H1 (cell line): ENCODE measurements around the gene MGAT2. TPM values are rescaled to one million over a fixed set of nuclear protein-coding genes. Genes with fewer than 3 reads are reported as not detected.

ENCODE experiments used
- CTCF ChIA-PET: fragments of 300-600 bp; sonication (Branson Sonifier 250); formaldehyde crosslinking; loops from one replicate; lab custom pipeline; 2021; ENCODE audit not compliant: partially characterized antibody; lab: Charles Lee
- POLR2A ChIA-PET: fragments of 300-600 bp; sonication (Branson Sonifier 250); formaldehyde crosslinking; loops from one replicate; lab custom pipeline; 2021; ENCODE audit warnings: inconsistent platforms; ENCODE audit not compliant: partially characterized antibody; lab: Charles Lee
- DNase-seq, 2 experiments: peaks; one replicate each; pipeline versions ENCODE4 v3.0.0 to v3.0.0-alpha.2; 2010 to 2022; ENCODE audit warnings: low spot score in 2 of 2, low read depth in 1 of 2, mixed read lengths in 1 of 2
- FAIRE-seq: peaks from 2 replicates; lab custom pipeline; 2011; peaks lifted over from hg19 to GRCh38; lab: Jason Lieb, UNC
- H2AFZ ChIP-seq: 2 replicates; pipeline ENCODE4 v1.8.1; 2012; ENCODE audit warnings: low read length, inconsistent platforms
- H2AK5ac ChIP-seq: 2 replicates; pipeline ENCODE4 v1.6.1; 2013; ENCODE audit warnings: low read depth, low read length
- H2BK120ac ChIP-seq: replicated peaks from 2 replicates; pipeline ENCODE3; 2013; ENCODE audit warnings: low read depth, low read length, inconsistent platforms
- H2BK12ac ChIP-seq: 2 replicates; pipeline ENCODE4 v1.6.1; 2013; ENCODE audit warnings: low read depth, low read length
- H2BK15ac ChIP-seq: 2 replicates; pipeline ENCODE4 v1.6.1; 2013; ENCODE audit warnings: low read length
- H2BK20ac ChIP-seq: 2 replicates; pipeline ENCODE4 v1.6.1; 2013; ENCODE audit warnings: low read length
- H2BK5ac ChIP-seq: 2 replicates; pipeline ENCODE4 v1.6.1; 2013; ENCODE audit warnings: low read depth, low read length
- H3K14ac ChIP-seq: 2 replicates; pipeline ENCODE4 v1.6.1; 2013; ENCODE audit warnings: inconsistent platforms; ENCODE audit not compliant: insufficient read length
- H3K18ac ChIP-seq: 2 replicates; pipeline ENCODE4 v1.6.1; 2013; ENCODE audit warnings: low read length; ENCODE audit errors: extremely low read depth
- H3K23ac ChIP-seq: 2 replicates; pipeline ENCODE4 v1.6.1; 2013; ENCODE audit warnings: inconsistent platforms; ENCODE audit not compliant: insufficient read length
- H3K23me2 ChIP-seq: 2 replicates; pipeline ENCODE4 v1.6.1; 2013; ENCODE audit warnings: low read depth, low read length
- H3K27ac ChIP-seq: 2 replicates; pipeline ENCODE4 v1.6.1; 2011; ENCODE audit warnings: low read depth, low read length, inconsistent platforms
- H3K27me3 ChIP-seq, 4 experiments: replicated peaks in 1 of 4; 1 replicate in 1 of 4; 2 replicates in 3 of 4; pipeline versions ENCODE4 v1.6.1 to v1.8.1; 2011 to 2013; ENCODE audit warnings: low read length in 3 of 4, mild to moderate bottlenecking in 3 of 4, inconsistent platforms in 2 of 4, mixed read lengths in 2 of 4, moderate library complexity in 1 of 4; ENCODE audit not compliant: control insufficient read depth in 3 of 4, insufficient read depth in 3 of 4; ENCODE audit errors: extremely low read depth in 1 of 4
- H3K36me3 ChIP-seq, 4 experiments: 2 replicates each; pipeline versions ENCODE4 v1.6.1 to v1.8.1; 2011 to 2013; ENCODE audit warnings: mild to moderate bottlenecking in 4 of 4, low read length in 3 of 4, moderate library complexity in 2 of 4, control low read depth in 1 of 4, inconsistent platforms in 1 of 4; ENCODE audit not compliant: insufficient read depth in 4 of 4, control insufficient read depth in 2 of 4
- H3K4ac ChIP-seq: replicated peaks from 2 replicates; pipeline ENCODE3; 2013; ENCODE audit warnings: low read length, low read depth, mixed read lengths, inconsistent platforms; ENCODE audit not compliant: insufficient read length
- H3K4me1 ChIP-seq, 4 experiments: replicated peaks in 1 of 4; 1 replicate in 1 of 4; 2 replicates in 3 of 4; pipeline versions ENCODE4 v1.6.1 to v1.8.1; 2011 to 2013; ENCODE audit warnings: low read length in 3 of 4, inconsistent platforms in 2 of 4, mixed read lengths in 1 of 4; ENCODE audit not compliant: insufficient read depth in 4 of 4, control insufficient read depth in 3 of 4
- H3K4me2 ChIP-seq, 2 experiments: 2 replicates each; pipeline versions ENCODE4 v1.6.1 to v1.8.1; 2011 to 2013; ENCODE audit warnings: low read depth in 2 of 2, low read length in 2 of 2, control low read depth in 1 of 2, inconsistent platforms in 1 of 2, mild to moderate bottlenecking in 1 of 2; ENCODE audit not compliant: insufficient read depth in 1 of 2
- H3K4me3 ChIP-seq, 4 experiments: fragments of 200-600, 300-600 bp in 1 of 4; sonication (generic), shearing (Covaris generic), sonication (Bioruptor Twin) in 1 of 4; 2 replicates each; pipeline versions ENCODE4 v1.5.1 to v1.8.1; 2011 to 2016; ENCODE audit warnings: low read length in 4 of 4, low read depth in 3 of 4, control low read depth in 2 of 4, inconsistent platforms in 2 of 4, mild to moderate bottlenecking in 2 of 4, mixed read lengths in 1 of 4, moderate library complexity in 1 of 4; ENCODE audit not compliant: insufficient read depth in 2 of 4; ENCODE audit errors: extremely low read depth in 1 of 4
- H3K56ac ChIP-seq: replicated peaks from 2 replicates; pipeline ENCODE3; 2013; ENCODE audit warnings: low read depth, mild to moderate bottlenecking, mixed read lengths, low read length, inconsistent platforms; ENCODE audit not compliant: insufficient read length
- H3K79me1 ChIP-seq: 2 replicates; pipeline ENCODE4 v1.6.1; 2013; ENCODE audit warnings: low read depth, low read length, control low read depth
- H3K79me2 ChIP-seq, 2 experiments: 2 replicates each; pipeline versions ENCODE4 v1.6.1 to v1.8.1; 2012 to 2013; ENCODE audit warnings: low read length in 2 of 2, mild to moderate bottlenecking in 2 of 2, inconsistent platforms in 1 of 2; ENCODE audit not compliant: insufficient read depth in 2 of 2, control insufficient read depth in 1 of 2
- H3K9ac ChIP-seq, 4 experiments: replicated peaks in 1 of 4; 1 replicate in 1 of 4; 2 replicates in 3 of 4; pipeline versions ENCODE4 v1.6.1 to v1.8.1; 2011 to 2013; ENCODE audit warnings: low read depth in 3 of 4, low read length in 3 of 4, control low read depth in 2 of 4, mild to moderate bottlenecking in 2 of 4, moderate library complexity in 2 of 4, inconsistent platforms in 1 of 4; ENCODE audit errors: extremely low read depth in 1 of 4
- H3K9me3 ChIP-seq, 2 experiments: 2 replicates each; pipeline versions ENCODE4 v1.6.1 to v1.8.1; 2012 to 2013; ENCODE audit warnings: mild to moderate bottlenecking in 2 of 2, moderate library complexity in 2 of 2, control low read depth in 1 of 2, inconsistent platforms in 1 of 2, low read depth in 1 of 2, low read length in 1 of 2, mixed read lengths in 1 of 2; ENCODE audit not compliant: insufficient read depth in 2 of 2
- H4K20me1 ChIP-seq, 2 experiments: replicated peaks in 1 of 2; 2 replicates each; pipeline versions ENCODE3 to v1.8.1; 2011 to 2013; ENCODE audit warnings: inconsistent platforms in 2 of 2, low read length in 2 of 2, mild to moderate bottlenecking in 1 of 2; ENCODE audit not compliant: insufficient read depth in 2 of 2, control insufficient read depth in 1 of 2
- H4K5ac ChIP-seq: 2 replicates; pipeline ENCODE4 v1.6.1; 2013; ENCODE audit warnings: low read length, low read depth, mixed read lengths, inconsistent platforms; ENCODE audit not compliant: insufficient read length
- H4K8ac ChIP-seq: 2 replicates; pipeline ENCODE4 v1.8.0; 2013; ENCODE audit warnings: mild to moderate bottlenecking, moderate library complexity, low read length, inconsistent platforms; ENCODE audit not compliant: insufficient read depth; ENCODE audit errors: extremely low read depth
- H4K91ac ChIP-seq: replicated peaks from 2 replicates; pipeline ENCODE3; 2013; ENCODE audit warnings: low read length, mixed read lengths, inconsistent platforms; ENCODE audit not compliant: insufficient read length
- ASH2L ChIP-seq: fragments of 200-600, 300-600 bp; sonication (generic); IDR thresholded peaks from one replicate; pipeline ENCODE4 v1.7.1; 2017; ENCODE audit warnings: low read length
- CBX5 ChIP-seq: fragments of 300-800, 300-1000 bp; sonication (generic); IDR thresholded peaks from 2 replicates; pipeline ENCODE4 v1.7.1; 2016; ENCODE audit warnings: antibody characterized with exemption, low read length, low read depth
- CTBP2 ChIP-seq: IDR thresholded peaks from 2 replicates; pipeline ENCODE4 v1.7.0; 2011; ENCODE audit warnings: borderline replicate concordance, mild to moderate bottlenecking, moderate library complexity, mixed read lengths, low read length; ENCODE audit not compliant: insufficient read depth, insufficient read length
- KDM5A ChIP-seq: fragments of 200-600 bp; IDR thresholded peaks from 2 replicates; pipeline ENCODE4 v1.7.1; 2012; ENCODE audit warnings: mild to moderate bottlenecking, low read length, inconsistent platforms, mixed read lengths
- POLR2A ChIP-seq, 2 experiments: IDR thresholded peaks; 1 replicate in 1 of 2; 2 replicates in 1 of 2; pipeline ENCODE4 v1.6.1; 2011; ENCODE audit warnings: low read depth in 2 of 2, low read length in 2 of 2, mild to moderate bottlenecking in 2 of 2; ENCODE audit errors: control extremely low read depth in 1 of 2
- POLR2AphosphoS5 ChIP-seq: IDR thresholded peaks from 2 replicates; pipeline ENCODE4 v1.6.1; 2011; ENCODE audit warnings: low read depth, low read length
- SAP30 ChIP-seq: fragments of 300-600 bp; sonication (generic); IDR thresholded peaks from 2 replicates; pipeline ENCODE4 v1.7.1; 2012; ENCODE audit warnings: low read length, moderate library complexity, mild to moderate bottlenecking, inconsistent platforms; ENCODE audit not compliant: insufficient read depth, insufficient replicate concordance
- SIN3A ChIP-seq, 2 experiments: IDR thresholded peaks in 1 of 2; conservative IDR thresholded peaks in 1 of 2; 2 replicates each; pipeline ENCODE4 v1.6.1; 2011 to 2012; ENCODE audit warnings: low read length in 2 of 2, improper control_type of control experiment in 1 of 2, low read depth in 1 of 2, mild to moderate bottlenecking in 1 of 2
- SP2 ChIP-seq: IDR thresholded peaks from 2 replicates; pipeline ENCODE4 v1.6.1; 2012; ENCODE audit warnings: mild to moderate bottlenecking, low read length, inconsistent platforms
- TEAD4 ChIP-seq: IDR thresholded peaks from 2 replicates; pipeline ENCODE4 v1.6.1; 2012; ENCODE audit warnings: low read depth, low read length, inconsistent platforms, mixed read lengths
- YY1 ChIP-seq: IDR thresholded peaks from 2 replicates; pipeline ENCODE4 v1.6.1; 2011; ENCODE audit warnings: low read depth, mild to moderate bottlenecking, low read length
- WGBS, 2 experiments: shearing (Covaris generic) in 1 of 2; methylation state at CpG; one replicate each; pipeline versions ENCODE4 v1.1.6 to v1.1.7; 2013 to 2015; ENCODE audit warnings: low lambda C conversion rate in 2 of 2, mixed read lengths in 2 of 2, inconsistent platforms in 1 of 2, low coverage in 1 of 2, missing lambda C conversion rate in 1 of 2; ENCODE audit not compliant: insufficient replicate concordance in 2 of 2, insufficient coverage in 1 of 2, insufficient read length in 1 of 2; ENCODE audit errors: extremely low coverage in 1 of 2, missing lambda C conversion rate in 1 of 2; 5-methylcytosine and 5-hydroxymethylcytosine counted together
- polyA plus RNA-seq, 7 experiments: library from polyadenylated mRNA; depleted of rRNA in 3 of 7; stranded (reverse) in 5 of 7; unstranded in 2 of 7; fragments of >200 nt in 5 of 7; fragments of 200-250 nt in 2 of 7; gene quantifications; 1 replicate in 5 of 7; 2 replicates in 1 of 7; 4 replicates in 1 of 7; pipeline versions ENCODE4 v1.2.1 to v1.2.3, GENCODE V29; 2011 to 2013; ENCODE audit warnings: missing spikeins in 2 of 7, mixed read lengths in 2 of 7
- total RNA-seq: library from RNA; stranded (reverse); fragmentation: NEBNext Ultra II Directional; extraction: Animal tissue kit (Norgen Biotek cat#: 25700); gene quantifications from 2 replicates; pipeline ENCODE4 v1.2.1, GENCODE V29; 2021

The MGAT2 gene
- total and polyA plus RNA-seq, 2 of the 8 experiments (the other 6 are each of a cell fraction or from before 2014, with no cell fraction given), result 10.6 to 23.7 TPM

DNA sequence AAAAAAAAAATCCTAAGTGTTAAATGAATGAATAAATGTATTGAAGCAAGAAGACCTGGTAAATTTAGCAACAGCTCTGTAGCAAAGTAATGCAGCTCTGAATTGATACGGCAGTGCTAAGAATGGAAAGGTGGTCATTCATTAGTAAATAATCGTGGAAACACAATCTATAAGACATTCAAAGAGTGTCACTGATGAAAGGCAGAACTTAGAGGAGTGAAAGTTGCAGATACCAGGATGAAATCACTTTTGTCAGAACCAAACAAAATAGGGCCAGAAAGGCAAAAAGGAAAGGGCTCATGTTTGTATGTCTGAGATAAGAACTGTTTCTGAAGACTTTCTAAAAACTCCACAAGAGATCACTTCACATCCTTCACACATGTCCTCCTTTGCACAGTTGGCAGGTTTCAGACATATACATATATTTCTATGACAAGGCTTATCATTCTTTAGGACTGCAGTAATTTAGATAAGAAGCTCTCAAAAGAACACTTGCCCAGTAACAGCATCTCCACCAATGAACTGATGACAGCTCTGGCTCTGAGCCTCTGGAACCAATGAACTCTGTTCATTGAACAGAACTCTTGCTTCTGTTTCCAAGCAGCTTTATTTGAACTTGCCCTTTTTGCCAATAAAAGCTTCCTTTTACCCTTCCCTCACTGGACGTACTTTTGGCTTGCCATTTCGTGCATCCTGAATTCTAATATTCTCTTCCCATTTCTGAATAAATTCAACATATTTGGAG, 26.1 kb upstream of the MGAT2 start:
- H2BK15ac ChIP-seq, result no peak overlapping the region
- no peak overlapping the region for H3K4me2 ChIP-seq
- no peak overlapping the region for H3K23ac ChIP-seq
- H3K4me3 ChIP-seq, result no peak overlapping the region
- no peaks in the 10 kb centered on the region for H3K4me1 ChIP-seq
- no peak overlapping the region for H2BK5ac ChIP-seq
- H2BK12ac ChIP-seq, result no peak overlapping the region
- no peaks in the 10 kb centered on the region for H3K27me3 ChIP-seq
- H3K79me2 ChIP-seq, result peaks cover 0 to 9% of the 10 kb centered on the region in 2 experiments; a peak in 2 of 4 replicates
- no peak overlapping the region for H3K56ac ChIP-seq
- no peaks in the 10 kb centered on the region; the same call in 1 of the 2 replicates for H3K23me2 ChIP-seq
- H3K18ac ChIP-seq, result no peak overlapping the region
- no peak overlapping the region for H2AK5ac ChIP-seq
- H3K9me3 ChIP-seq, result no peaks in the 10 kb centered on the region
- no peaks in the 10 kb centered on the region for H4K20me1 ChIP-seq
- H2BK20ac ChIP-seq, result no peak overlapping the region
- H3K79me1 ChIP-seq, result no peaks in the 10 kb centered on the region; the same call in 1 of the 2 replicates
- H4K8ac ChIP-seq, result no peak overlapping the region
- no peaks in the 10 kb centered on the region for H3K36me3 ChIP-seq
- no peak overlapping the region for H2BK120ac ChIP-seq
- no peak overlapping the region for H3K9ac ChIP-seq
- no peak overlapping the region for H4K91ac ChIP-seq
- H3K4ac ChIP-seq, result no peak overlapping the region
- 88% methylated on average over 4 of the region's 4 CpGs; no CpG with 5 or more reads in 1 of the 2 experiments for WGBS, 2 experiments
- DNase-seq, result no peak
- ChIA-PET POLR2A (interaction anchor here (0.7 to 7.4 kb wide), 3 partner anchors 9 to 26 kb away, joined by 3 to 169 read pairs (median 13); partner anchors contain the start of genes MGAT2, RPL36AL and RPS29), CTCF (interaction anchor here (0.5 kb wide), 1 partner anchor 524 kb away, joined by 4 read pairs; no protein-coding TSS in a partner anchor)
- TF ChIP-seq TEAD4 (no peak), SAP30 (no peak), POLR2AphosphoS5 (no peak), SIN3A (conservative IDR thresholded peaks at IDR 0.05 in 1 of 2, IDR thresholded peaks at IDR 0.05 in 1 of 2; ENCODE audit: low read depth in 1 of 2, low read length in 2 of 2) (no peak), CTBP2 (no peak), CBX5 (no peak), YY1 (no peak), ASH2L (no peak), POLR2A (IDR thresholded peaks at IDR 0.05; ENCODE audit: control extremely low read depth in 1 of 2, low read depth in 2 of 2, low read length in 2 of 2) (no peak), KDM5A (no peak), SP2 (no peak)
- no peak overlapping the region for H2AFZ ChIP-seq
- FAIRE-seq, result no peak
- H4K5ac ChIP-seq, result no peak overlapping the region
- no peak overlapping the region for H3K27ac ChIP-seq
- H3K14ac ChIP-seq, result no peak overlapping the region
